Muscle layer of duodenum (tissue), 2 donors: ENCODE measurements around the gene NGEF.

Source experiments
- H3K27ac ChIP-seq: one replicate; pipeline ENCODE4 v1.7.0; 2013; ENCODE audit warnings: mild to moderate bottlenecking, low read length
- H3K27me3 ChIP-seq: one replicate; pipeline ENCODE4 v1.7.0; 2013; ENCODE audit warnings: low read depth, mild to moderate bottlenecking, control low read depth, low read length
- H3K36me3 ChIP-seq, 2 donors: one replicate each; pipeline ENCODE4 v1.7.0; 2013; ENCODE audit warnings: low read length in 2 of 2, control low read depth in 1 of 2, mild to moderate bottlenecking in 1 of 2; ENCODE audit not compliant: insufficient read depth in 2 of 2, control insufficient read depth in 1 of 2
- H3K4me1 ChIP-seq, 2 donors: one replicate each; pipeline ENCODE4 v1.7.0; 2013; ENCODE audit warnings: low read length in 2 of 2, mild to moderate bottlenecking in 2 of 2, control low read depth in 1 of 2, moderate library complexity in 1 of 2; ENCODE audit not compliant: insufficient read depth in 2 of 2, control insufficient read depth in 1 of 2
- H3K4me3 ChIP-seq, 2 donors: one replicate each; pipeline ENCODE4 v1.7.0; 2013; ENCODE audit warnings: low read length in 2 of 2, low read depth in 1 of 2, mild to moderate bottlenecking in 1 of 2
- H3K9me3 ChIP-seq, 2 donors: one replicate each; pipeline ENCODE4 v1.7.0; 2013; ENCODE audit warnings: low read length in 2 of 2, control low read depth in 1 of 2, mild to moderate bottlenecking in 1 of 2; ENCODE audit not compliant: control insufficient read depth in 1 of 2
- donor health status: healthy.

Gene NGEF

GRCh38 chr2:232884001-232884421 is 129.0 kb downstream of the NGEF start:
- no peak overlapping the region for H3K4me3 ChIP-seq
- H3K27me3 ChIP-seq: no peaks in the 10 kb centered on the region
- H3K9me3 ChIP-seq: no peaks in the 10 kb centered on the region
- no peaks in the 10 kb centered on the region for H3K4me1 ChIP-seq
- no peak overlapping the region for H3K27ac ChIP-seq
- no peaks in the 10 kb centered on the region for H3K36me3 ChIP-seq

GRCh38 chr2:232883116-232883721 is 129.8 kb downstream of the NGEF start:
- Histone ChIP-seq H3K36me3 (no peaks in the 10 kb centered on the region), H3K27me3 (no peaks in the 10 kb centered on the region), H3K4me3 (no peak overlapping the region), H3K27ac (no peak overlapping the region), H3K4me1 (no peaks in the 10 kb centered on the region), H3K9me3 (no peaks in the 10 kb centered on the region)

- H3K4me1 ChIP-seq: no peaks in the 10 kb centered on the region
- H3K4me3 ChIP-seq: no peak overlapping the region
- H3K36me3 ChIP-seq: no peaks in the 10 kb centered on the region
- no peaks in the 10 kb centered on the region for H3K9me3 ChIP-seq
- no peak overlapping the region for H3K27ac ChIP-seq
- no peaks in the 10 kb centered on the region for H3K27me3 ChIP-seq
Observed at GRCh38 chr2:232882505-232883115, 130.4 kb downstream of the NGEF start.

- Histone ChIP-seq H3K9me3 (no peaks in the 10 kb centered on the region), H3K27ac (no peak overlapping the region), H3K36me3 (no peaks in the 10 kb centered on the region), H3K27me3 (no peaks in the 10 kb centered on the region), H3K4me1 (peaks cover 0 to under 1% of the 10 kb centered on the region in 2 donors), H3K4me3 (no peak overlapping the region)
Observed at GRCh38 chr2:232882085-232882484, 131.0 kb downstream of the NGEF start.

GRCh38 chr2:232880764-232881351 is 132.2 kb downstream of the NGEF start:
- Histone ChIP-seq H3K4me3 (no peak overlapping the region), H3K36me3 (no peaks in the 10 kb centered on the region)

GRCh38 chr2:232879618-232880494 is 133.2 kb downstream of the NGEF start:
- Histone ChIP-seq H3K27me3 (peaks cover 5% of the 10 kb centered on the region), H3K9me3 (no peaks in the 10 kb centered on the region), H3K4me1 (peaks cover 0 to 13% of the 10 kb centered on the region in 2 donors), H3K4me3 (no peak overlapping the region), H3K36me3 (no peaks in the 10 kb centered on the region), H3K27ac (no peak overlapping the region)

More at GRCh38 chr2:232880764-232881351, 132.2 kb downstream of the NGEF start:
- Histone ChIP-seq H3K27ac (no peak overlapping the region), H3K4me1 (peaks cover 0 to 9% of the 10 kb centered on the region in 2 donors), H3K27me3 (no peaks in the 10 kb centered on the region), H3K9me3 (no peaks in the 10 kb centered on the region)

GRCh38 chr2:232878855-232879617 is 134.0 kb downstream of the NGEF start:
- Histone ChIP-seq H3K9me3 (no peaks in the 10 kb centered on the region), H3K36me3 (no peaks in the 10 kb centered on the region), H3K4me1 (peaks cover 2 to 13% of the 10 kb centered on the region in 2 donors), H3K4me3 (no peak overlapping the region), H3K27me3 (peaks cover 5% of the 10 kb centered on the region), H3K27ac (no peak overlapping the region)

- H3K27me3 ChIP-seq: peaks cover 5% of the 10 kb centered on the region
- no peak overlapping the region for H3K4me3 ChIP-seq
- H3K27ac ChIP-seq: no peak overlapping the region
- H3K36me3 ChIP-seq: no peaks in the 10 kb centered on the region
- H3K4me1 ChIP-seq: peaks cover 7 to 13% of the 10 kb centered on the region in 2 donors
- H3K9me3 ChIP-seq: no peaks in the 10 kb centered on the region
Observed at GRCh38 chr2:232877940-232878511, 135.0 kb downstream of the NGEF start.

- peak overlapping the region in 1 of 2 donors; percentile 62 for H3K4me3 ChIP-seq
- H3K36me3 ChIP-seq: no peaks in the 10 kb centered on the region
- H3K4me1 ChIP-seq: peaks cover 7 to 13% of the 10 kb centered on the region in 2 donors
- H3K27me3 ChIP-seq: peaks cover 5% of the 10 kb centered on the region
- no peak overlapping the region for H3K27ac ChIP-seq
- H3K9me3 ChIP-seq: no peaks in the 10 kb centered on the region
Observed at GRCh38 chr2:232876978-232877441, 136.0 kb downstream of the NGEF start.

GRCh38 chr2:232876161-232876977 is 136.7 kb downstream of the NGEF start:
- Histone ChIP-seq H3K27ac (no peak overlapping the region), H3K9me3 (no peaks in the 10 kb centered on the region), H3K27me3 (peaks cover 5% of the 10 kb centered on the region), H3K36me3 (no peaks in the 10 kb centered on the region), H3K4me1 (peaks cover 7 to 13% of the 10 kb centered on the region in 2 donors), H3K4me3 (peak overlapping the region in 1 of 2 donors; percentile 62)
